HEK293T (cell line): ENCODE data around the gene TWNK.

Experiments
- CTCF ChIA-PET: fragments of 350-600 bp; formaldehyde crosslinking; extraction: SDS; loops from one replicate; lab custom pipeline; 2021; ENCODE audit warnings: antibody characterized with exemption, inconsistent platforms; lab: Yijun Ruan, JAX
- POLR2A ChIA-PET: fragments of 350-600 bp; formaldehyde crosslinking; extraction: SDS; loops from one replicate; lab custom pipeline; 2020; ENCODE audit warnings: antibody characterized with exemption, inconsistent platforms; lab: Yijun Ruan, JAX
- DNase-seq: peaks from one replicate; pipeline ENCODE4 v3.0.0; 2012; ENCODE audit warnings: mixed read lengths; ENCODE audit errors: extremely low spot score
- ARNT ChIP-seq: fragments of 450-650 bp; IDR thresholded peaks from 2 replicates; pipeline ENCODE4 v1.6.1; 2017; ENCODE audit warnings: mild to moderate bottlenecking
- BHLHE40 ChIP-seq: fragments of 450-650 bp; IDR thresholded peaks from 2 replicates; pipeline ENCODE4 v1.6.1; 2016; ENCODE audit warnings: mild to moderate bottlenecking, moderate library complexity, borderline replicate concordance
- CTBP1 ChIP-seq: fragments of 450-650 bp; IDR thresholded peaks from 2 replicates; pipeline ENCODE4 v1.6.1; 2016; ENCODE audit warnings: borderline replicate concordance
- ELF4 ChIP-seq: fragments of 450-650 bp; IDR thresholded peaks from 2 replicates; pipeline ENCODE4 v1.6.1; 2017; ENCODE audit warnings: antibody characterized with exemption
- FOXA1 ChIP-seq: fragments of 450-650 bp; IDR thresholded peaks from 2 replicates; pipeline ENCODE4 v1.6.1; 2016; ENCODE audit warnings: mild to moderate bottlenecking
- FOXK2 ChIP-seq: fragments of 450-650 bp; IDR thresholded peaks from 2 replicates; pipeline ENCODE4 v1.6.1; 2016; ENCODE audit warnings: mild to moderate bottlenecking
- FOXM1 ChIP-seq: fragments of 450-650 bp; IDR thresholded peaks from 2 replicates; pipeline ENCODE4 v1.6.1; 2017; ENCODE audit warnings: mild to moderate bottlenecking, borderline replicate concordance
- HDGF ChIP-seq: fragments of 450-650 bp; IDR thresholded peaks from 2 replicates; pipeline ENCODE4 v1.6.1; 2017; ENCODE audit warnings: antibody characterized with exemption, borderline replicate concordance
- L3MBTL2 ChIP-seq: fragments of 450-650 bp; conservative IDR thresholded peaks from 2 replicates; pipeline ENCODE4 v1.6.1; 2016; ENCODE audit warnings: mild to moderate bottlenecking
- LEF1 ChIP-seq: fragments of 450-650 bp; IDR thresholded peaks from 2 replicates; pipeline ENCODE4 v1.6.1; 2017; ENCODE audit warnings: mild to moderate bottlenecking, borderline replicate concordance
- NFRKB ChIP-seq: fragments of 450-650 bp; IDR thresholded peaks from 2 replicates; pipeline ENCODE4 v1.6.1; 2016; ENCODE audit warnings: mild to moderate bottlenecking, moderate library complexity
- SP1 ChIP-seq: fragments of 450-650 bp; IDR thresholded peaks from 2 replicates; pipeline ENCODE4 v1.6.1; 2017
- SUZ12 ChIP-seq: fragments of 450-650 bp; IDR thresholded peaks from 2 replicates; pipeline ENCODE4 v1.6.1; 2016; ENCODE audit warnings: mild to moderate bottlenecking
- TARDBP ChIP-seq: fragments of 450-650 bp; IDR thresholded peaks from 2 replicates; pipeline ENCODE4 v1.6.1; 2016
- ZNF384 ChIP-seq: fragments of 450-650 bp; IDR thresholded peaks from 2 replicates; pipeline ENCODE4 v1.6.1; 2016
- TF ChIP-seq, protein P1 (sequence below): fragments of 450-650 bp; IDR thresholded peaks from 2 replicates; pipeline ENCODE4 v1.6.1; 2016

Gene TWNK

DNA sequence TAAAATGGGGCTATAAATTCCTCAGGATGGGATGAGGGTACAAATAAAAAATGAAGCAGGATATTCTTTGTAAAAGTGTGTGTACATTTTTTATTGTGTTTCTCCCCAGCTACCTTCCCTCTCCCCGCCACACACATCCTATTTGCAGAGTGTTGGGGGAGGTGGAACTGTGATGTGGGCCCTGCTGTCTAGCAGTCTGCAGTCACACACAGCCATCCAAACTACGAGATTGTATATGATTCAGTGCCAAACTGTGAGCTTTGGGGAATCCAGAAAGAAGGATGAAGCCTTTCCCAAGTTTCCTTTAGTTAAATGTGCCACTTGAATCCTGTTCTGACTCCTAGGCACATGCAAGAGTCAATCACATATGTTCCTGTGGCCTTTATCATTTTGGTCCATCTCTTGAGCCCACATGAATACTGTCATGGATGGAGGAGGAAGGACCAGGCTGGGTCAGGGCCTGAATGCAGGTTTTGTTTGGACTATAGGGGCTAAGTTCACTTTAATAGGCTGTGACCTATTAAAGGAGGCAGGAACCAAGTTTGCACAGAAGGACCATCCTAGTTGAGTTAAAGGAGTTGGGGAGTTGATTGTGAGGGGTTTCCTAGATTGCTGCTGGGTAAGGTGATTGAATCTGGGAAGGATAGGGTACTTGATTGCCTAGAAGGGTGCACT lies 19.1 kb upstream of the TWNK start:
- ChIA-PET POLR2A (interaction anchor here (0.8 kb wide), 1 partner anchor 13 kb away, joined by 3 read pairs; no protein-coding TSS in a partner anchor), CTCF (interaction anchor here (0.6 to 1.1 kb wide), 7 partner anchors 9 to 54 kb away, joined by 3 to 9 read pairs (median 4); no protein-coding TSS in a partner anchor)
- TF ChIP-seq TARDBP (no peak), FOXK2 (no peak), NFRKB (no peak), BHLHE40 (no peak), SUZ12 (no peak), HDGF (no peak), SP1 (no peak), CTBP1 (no peak), ARNT (no peak), FOXM1 (no peak)
- TF ChIP-seq, protein P1, sequence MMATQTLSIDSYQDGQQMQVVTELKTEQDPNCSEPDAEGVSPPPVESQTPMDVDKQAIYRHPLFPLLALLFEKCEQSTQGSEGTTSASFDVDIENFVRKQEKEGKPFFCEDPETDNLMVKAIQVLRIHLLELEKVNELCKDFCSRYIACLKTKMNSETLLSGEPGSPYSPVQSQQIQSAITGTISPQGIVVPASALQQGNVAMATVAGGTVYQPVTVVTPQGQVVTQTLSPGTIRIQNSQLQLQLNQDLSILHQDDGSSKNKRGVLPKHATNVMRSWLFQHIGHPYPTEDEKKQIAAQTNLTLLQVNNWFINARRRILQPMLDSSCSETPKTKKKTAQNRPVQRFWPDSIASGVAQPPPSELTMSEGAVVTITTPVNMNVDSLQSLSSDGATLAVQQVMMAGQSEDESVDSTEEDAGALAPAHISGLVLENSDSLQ, result no peak
- no peak for DNase-seq

- TF ChIP-seq CTBP1, result no peak
- no peak for TF ChIP-seq FOXA1
- TF ChIP-seq FOXK2, result no peak
- no peak for TF ChIP-seq ZNF384
- no peak for TF ChIP-seq LEF1
- TF ChIP-seq, protein P1, result no peak
- no peak for TF ChIP-seq HDGF
- TF ChIP-seq SP1, result no peak
- TF ChIP-seq ELF4, result no peak
- no peak for TF ChIP-seq BHLHE40
- DNase-seq, result no peak
- ChIA-PET CTCF (interaction anchor here (0.6 to 1.1 kb wide), 5 partner anchors 10 to 53 kb away, joined by 3 to 9 read pairs (median 4); no protein-coding TSS in a partner anchor), POLR2A (interaction anchor here (0.8 kb wide), 1 partner anchor 12 kb away, joined by 3 read pairs; no protein-coding TSS in a partner anchor)
Observed at GRCh38 chr10:100968863-100969186, 18.5 kb upstream of the TWNK start.

GRCh38 chr10:100969187-100970075 lies 17.9 kb upstream of the TWNK start, which contains the start of gene SEMA4G:
TSS of gene SEMA4G (plus strand) at chr10:100969504. CDS start at chr10:100972913, 3,409 bp downstream.
- no peak for TF ChIP-seq LEF1
- peak; percentile 40; the same call in 1 of the 2 replicates for TF ChIP-seq L3MBTL2
- CTCF ChIA-PET, result interaction anchor here (0.6 to 1.1 kb wide), 5 partner anchors 10 to 73 kb away, joined by 3 to 9 read pairs (median 5); no protein-coding TSS in a partner anchor
- POLR2A ChIA-PET, result no interaction called here
- DNase-seq, result peak; percentile 81

DNA sequence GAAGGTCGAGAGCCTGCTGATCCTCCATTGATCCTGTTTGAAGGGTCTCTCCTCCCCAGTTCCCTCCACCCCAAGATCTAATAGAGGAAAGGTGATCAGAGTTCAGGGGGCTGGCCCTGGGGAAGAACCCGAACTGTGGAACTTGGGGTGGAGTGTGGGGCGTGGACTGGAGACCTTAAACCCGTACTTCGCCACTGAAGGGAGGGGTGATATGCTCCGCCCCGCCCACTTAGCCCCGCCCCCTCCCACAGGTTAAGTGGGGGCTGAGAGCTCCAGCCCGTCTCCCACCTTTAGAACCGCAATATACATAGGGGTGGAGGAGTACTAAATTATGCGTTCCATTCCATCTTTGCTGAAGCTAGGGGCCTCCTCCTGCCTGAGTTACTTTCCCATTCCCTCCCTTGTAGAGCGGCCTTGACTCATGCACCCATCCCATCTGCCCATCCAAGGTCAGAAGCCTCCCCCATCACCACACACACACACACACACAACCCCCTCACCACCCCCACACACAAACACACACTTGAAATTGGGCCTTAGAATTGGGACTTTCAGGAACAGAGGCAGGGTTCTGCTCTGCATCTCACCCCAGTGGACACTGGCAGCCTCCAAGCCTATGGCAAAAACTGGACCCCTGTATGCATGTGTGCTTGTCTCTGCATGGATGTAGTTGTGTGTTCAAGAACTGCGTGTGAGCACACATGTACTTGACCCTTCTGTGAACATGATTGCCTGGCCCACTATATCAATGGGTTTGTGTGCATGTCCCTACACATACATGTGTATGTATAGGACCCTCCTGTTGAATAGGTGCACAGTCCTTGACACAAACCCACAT lies 17.0 kb upstream of the TWNK start:
- POLR2A ChIA-PET, result interaction anchor here (0.8 kb wide), 1 partner anchor 15 kb away, joined by 3 read pairs; no protein-coding TSS in a partner anchor
- TF ChIP-seq TARDBP, result no peak
- TF ChIP-seq CTBP1, result no peak
- TF ChIP-seq BHLHE40, result no peak
- TF ChIP-seq ZNF384, result no peak
- no peak for TF ChIP-seq L3MBTL2
- no peak for TF ChIP-seq FOXK2
- no peak for TF ChIP-seq FOXM1
- no peak for TF ChIP-seq LEF1
- TF ChIP-seq, protein P1, result no peak
- TF ChIP-seq SUZ12, result no peak
- no peak for TF ChIP-seq ELF4
- DNase-seq, result peak; percentile 54
- CTCF ChIA-PET, result interaction anchor here (0.6 kb wide), 1 partner anchor 74 kb away, joined by 5 read pairs; no protein-coding TSS in a partner anchor
